ENCODE data around the gene RHOJ.

The RHOJ gene

DNA sequence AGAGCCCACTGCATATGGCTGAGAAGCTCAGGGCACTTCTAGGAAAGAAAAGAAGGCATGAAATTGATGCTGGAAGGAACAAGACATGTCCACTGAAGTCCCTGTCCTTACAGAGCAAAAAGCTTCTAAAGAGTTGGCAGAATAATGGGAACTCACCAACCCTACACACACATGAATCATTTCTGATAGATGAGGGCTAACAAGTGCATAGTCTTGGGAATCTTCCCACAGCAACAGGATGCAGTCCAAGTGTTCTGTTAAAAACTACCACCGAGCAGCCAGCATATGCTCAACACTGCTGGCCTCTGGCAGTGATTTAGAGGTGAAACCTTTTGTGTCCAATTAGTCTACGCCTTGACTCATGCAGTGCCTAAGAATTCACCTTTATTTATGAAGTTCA, 44.8 kb downstream of the RHOJ start:
- WGBS, 2 experiments = 92 to 95% methylated on average over 2 of the region's 2 CpGs
- Histone ChIP-seq H3K4me3 (ENCODE audit: insufficient read depth, low read depth, low read length) (no peak overlapping the region), H3K27ac (ENCODE audit: insufficient read depth, low read depth, low read length, poor library complexity, severe bottlenecking) (no peak overlapping the region), H3K9me3 (ENCODE audit: control insufficient read depth, low read length) (no peaks in the 10 kb centered on the region), H3K4me1 (ENCODE audit: control insufficient read depth, insufficient read depth, low read length) (no peaks in the 10 kb centered on the region), H3K36me3 (ENCODE audit: control insufficient read depth, insufficient read depth, low read length) (no peaks in the 10 kb centered on the region), H3K27me3 (ENCODE audit: control insufficient read depth, insufficient read depth, low read length, poor library complexity, severe bottlenecking) (no peaks in the 10 kb centered on the region)

DNA sequence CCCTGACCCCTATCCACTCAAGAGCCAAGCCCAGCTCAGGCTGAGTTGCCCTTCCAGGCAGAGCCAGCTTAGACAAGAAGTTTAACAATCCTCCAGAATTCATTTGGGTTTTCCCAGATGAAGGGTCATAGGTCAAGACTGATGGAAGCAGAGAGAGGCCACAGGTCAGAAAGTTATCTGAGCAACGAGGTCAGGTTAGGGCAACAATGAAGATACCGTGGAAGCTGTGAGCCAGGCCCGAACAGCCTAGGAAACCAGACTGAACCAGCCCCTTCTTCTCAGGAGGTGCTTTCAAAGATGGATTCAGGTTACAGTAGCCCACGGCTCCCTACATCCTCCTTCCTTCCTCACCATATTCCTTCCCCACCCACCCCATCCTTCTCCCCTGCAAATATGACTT, 53.1 kb downstream of the RHOJ start:
- Histone ChIP-seq H3K36me3 (ENCODE audit: control insufficient read depth, insufficient read depth, low read length) (no peaks in the 10 kb centered on the region), H3K4me1 (ENCODE audit: control insufficient read depth, insufficient read depth, low read length) (no peaks in the 10 kb centered on the region), H3K4me3 (ENCODE audit: insufficient read depth, low read depth, low read length) (no peak overlapping the region), H3K27me3 (ENCODE audit: control insufficient read depth, insufficient read depth, low read length, poor library complexity, severe bottlenecking) (no peaks in the 10 kb centered on the region), H3K27ac (ENCODE audit: insufficient read depth, low read depth, low read length, poor library complexity, severe bottlenecking) (no peak overlapping the region), H3K9me3 (ENCODE audit: control insufficient read depth, low read length) (no peaks in the 10 kb centered on the region)
- 78 to 83% methylated on average over 4 of the region's 4 CpGs for WGBS, 2 experiments

DNA sequence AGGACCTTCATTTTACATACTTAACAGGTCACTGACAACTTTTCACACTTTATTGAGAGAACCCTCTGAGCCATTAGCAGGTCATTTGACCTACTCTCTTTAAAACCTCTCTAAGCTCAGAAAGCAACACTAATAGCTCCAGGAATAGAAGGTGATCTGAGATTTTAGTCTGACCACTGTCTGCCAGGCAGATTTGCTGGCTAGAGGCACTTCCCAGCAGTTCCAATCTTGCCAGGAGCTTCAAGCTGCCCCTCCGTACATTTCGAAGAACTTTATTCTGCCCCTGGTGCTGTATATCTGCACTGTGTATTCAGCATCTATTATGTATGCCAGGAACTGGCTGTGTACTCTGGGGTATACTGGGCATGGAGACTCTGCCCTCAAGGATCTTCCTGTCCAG, 58.2 kb downstream of the RHOJ start:
- 95 to 98% methylated on average over 2 of the region's 2 CpGs for WGBS, 2 experiments
- Histone ChIP-seq H3K4me3 (ENCODE audit: insufficient read depth, low read depth, low read length) (no peak overlapping the region), H3K4me1 (ENCODE audit: control insufficient read depth, insufficient read depth, low read length) (no peaks in the 10 kb centered on the region), H3K9me3 (ENCODE audit: control insufficient read depth, low read length) (no peaks in the 10 kb centered on the region), H3K27ac (ENCODE audit: insufficient read depth, low read depth, low read length, poor library complexity, severe bottlenecking) (no peak overlapping the region), H3K27me3 (ENCODE audit: control insufficient read depth, insufficient read depth, low read length, poor library complexity, severe bottlenecking) (no peaks in the 10 kb centered on the region), H3K36me3 (ENCODE audit: control insufficient read depth, insufficient read depth, low read length) (no peaks in the 10 kb centered on the region)

DNA sequence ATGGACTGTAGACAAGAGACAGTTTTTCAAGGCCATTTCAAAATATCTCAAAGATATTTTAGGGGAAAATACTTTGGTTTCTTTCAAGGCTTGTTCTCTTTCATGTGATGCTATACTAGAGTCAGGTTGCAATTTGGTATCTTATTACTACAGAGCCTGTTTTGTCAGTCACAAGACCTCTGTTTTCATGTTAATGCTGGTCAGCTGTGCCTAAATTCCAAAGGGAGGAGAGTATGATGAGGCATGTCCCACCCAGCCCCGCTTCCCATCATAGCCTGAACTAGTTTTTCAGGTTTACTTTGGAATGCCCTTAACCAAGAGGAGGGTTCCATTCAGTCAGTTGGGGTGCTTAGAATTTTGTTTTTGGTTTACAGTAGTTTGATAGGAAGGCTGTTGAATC, 61.9 kb downstream of the RHOJ start:
- Histone ChIP-seq H3K36me3 (ENCODE audit: control insufficient read depth, insufficient read depth, low read length) (no peaks in the 10 kb centered on the region), H3K4me1 (ENCODE audit: control insufficient read depth, insufficient read depth, low read length) (no peaks in the 10 kb centered on the region), H3K27ac (ENCODE audit: insufficient read depth, low read depth, low read length, poor library complexity, severe bottlenecking) (no peak overlapping the region), H3K27me3 (ENCODE audit: control insufficient read depth, insufficient read depth, low read length, poor library complexity, severe bottlenecking) (no peaks in the 10 kb centered on the region), H3K9me3 (ENCODE audit: control insufficient read depth, low read length) (no peaks in the 10 kb centered on the region), H3K4me3 (ENCODE audit: insufficient read depth, low read depth, low read length) (no peak overlapping the region)
- 86 to 91% methylated on average over 1 of the region's 1 CpG for WGBS, 2 experiments

DNA sequence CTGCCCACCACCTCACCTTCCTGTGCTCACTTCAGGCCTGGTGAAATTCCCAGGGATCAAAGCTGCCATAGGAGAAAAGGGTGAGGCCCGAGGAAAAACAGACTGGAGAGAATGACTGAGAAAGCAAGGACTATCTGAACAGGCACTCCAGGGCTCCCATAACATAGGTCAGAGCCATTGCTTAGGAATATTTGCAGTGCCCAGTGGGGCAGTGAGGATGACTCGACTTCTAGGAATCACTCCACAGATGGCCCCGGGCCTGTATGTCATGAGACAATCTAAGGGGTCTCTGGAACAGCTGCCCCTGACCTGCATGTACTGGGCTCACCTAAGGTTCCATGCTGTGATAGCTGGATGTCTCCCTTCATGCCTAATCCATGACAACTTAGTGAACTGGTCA, 62.9 kb downstream of the RHOJ start:
- no peaks in the 10 kb centered on the region for H3K4me1 ChIP-seq (ENCODE audit: control insufficient read depth, insufficient read depth, low read length)
- H3K27me3 ChIP-seq (ENCODE audit: control insufficient read depth, insufficient read depth, low read length, poor library complexity, severe bottlenecking) = no peaks in the 10 kb centered on the region
- H3K36me3 ChIP-seq (ENCODE audit: control insufficient read depth, insufficient read depth, low read length) = no peaks in the 10 kb centered on the region
- H3K4me3 ChIP-seq (ENCODE audit: insufficient read depth, low read depth, low read length) = no peak overlapping the region
- WGBS, 2 experiments = 92 to 93% methylated on average over 3 of the region's 3 CpGs
- H3K9me3 ChIP-seq (ENCODE audit: control insufficient read depth, low read length) = no peaks in the 10 kb centered on the region
- no peak overlapping the region for H3K27ac ChIP-seq (ENCODE audit: insufficient read depth, low read depth, low read length, poor library complexity, severe bottlenecking)

GRCh38 chr14:63268771-63269170, 64.5 kb downstream of the RHOJ start:
- Histone ChIP-seq H3K36me3 (ENCODE audit: control insufficient read depth, insufficient read depth, low read length) (no peaks in the 10 kb centered on the region), H3K9me3 (ENCODE audit: control insufficient read depth, low read length) (no peaks in the 10 kb centered on the region), H3K4me3 (ENCODE audit: insufficient read depth, low read depth, low read length) (no peak overlapping the region), H3K27ac (ENCODE audit: insufficient read depth, low read depth, low read length, poor library complexity, severe bottlenecking) (no peak overlapping the region), H3K4me1 (ENCODE audit: control insufficient read depth, insufficient read depth, low read length) (no peaks in the 10 kb centered on the region), H3K27me3 (ENCODE audit: control insufficient read depth, insufficient read depth, low read length, poor library complexity, severe bottlenecking) (no peaks in the 10 kb centered on the region)
- 98 to 99% methylated on average over 4 to 5 of the region's 5 CpGs for WGBS, 2 experiments

DNA sequence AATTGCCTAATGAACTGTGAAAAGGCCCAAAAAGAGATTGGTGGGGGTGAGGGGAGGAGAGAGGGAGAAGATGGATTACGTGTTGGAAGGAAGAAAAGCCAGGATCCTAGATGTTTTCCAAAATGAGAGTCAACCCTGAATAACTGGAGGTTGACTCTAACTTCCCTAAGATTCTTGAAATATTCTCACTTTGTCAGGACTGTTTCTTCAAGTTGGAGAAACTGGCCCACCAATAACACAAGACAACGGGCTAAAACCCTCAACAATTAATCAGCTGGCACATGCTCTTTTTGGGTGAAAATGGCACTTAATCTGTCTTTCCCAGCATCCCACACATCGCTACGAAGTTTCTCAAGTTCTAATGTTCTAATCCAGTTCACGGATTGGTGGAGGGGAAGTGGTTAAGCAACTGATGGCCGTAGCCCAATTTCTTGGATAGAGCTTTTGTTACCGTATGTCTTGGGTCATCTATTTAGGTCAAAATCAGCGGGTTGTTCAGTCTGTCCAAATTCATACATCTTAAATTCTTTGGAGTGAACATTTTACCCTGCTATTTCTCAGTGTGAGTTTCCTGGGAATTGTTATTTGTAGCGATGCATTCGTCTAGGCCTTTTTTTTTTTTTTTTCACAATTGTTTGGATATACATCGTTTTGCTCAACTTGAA, 65.5 kb downstream of the RHOJ start:
- WGBS, 2 experiments = 96 to 97% methylated on average over 8 to 11 of the region's 11 CpGs
- H3K4me1 ChIP-seq (ENCODE audit: control insufficient read depth, insufficient read depth, low read length) = no peaks in the 10 kb centered on the region
- no peak overlapping the region for H3K27ac ChIP-seq (ENCODE audit: insufficient read depth, low read depth, low read length, poor library complexity, severe bottlenecking)
- no peaks in the 10 kb centered on the region for H3K36me3 ChIP-seq (ENCODE audit: control insufficient read depth, insufficient read depth, low read length)
- H3K9me3 ChIP-seq (ENCODE audit: control insufficient read depth, low read length) = no peaks in the 10 kb centered on the region
- H3K27me3 ChIP-seq (ENCODE audit: control insufficient read depth, insufficient read depth, low read length, poor library complexity, severe bottlenecking) = no peaks in the 10 kb centered on the region
- H3K4me3 ChIP-seq (ENCODE audit: insufficient read depth, low read depth, low read length) = no peak overlapping the region

DNA sequence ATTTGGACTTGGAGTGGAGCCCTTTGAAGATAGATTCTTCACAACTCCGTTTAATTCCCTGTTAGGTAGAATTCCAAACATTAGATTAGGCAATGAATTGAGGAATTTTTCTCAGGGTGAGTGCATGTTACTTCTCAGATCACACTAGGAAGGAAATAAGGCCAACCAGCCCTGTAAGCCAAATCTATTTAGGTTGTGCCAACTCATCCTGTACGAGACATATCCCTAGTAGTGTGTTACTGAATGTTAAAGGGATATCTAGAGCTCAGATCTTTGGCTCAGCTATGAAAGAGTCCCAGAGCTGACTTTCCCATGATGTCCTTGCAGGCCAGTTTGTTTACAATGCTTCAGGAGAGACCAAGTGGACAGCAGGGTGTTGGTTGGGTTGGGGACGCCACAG, 68.9 kb downstream of the RHOJ start:
- no peak overlapping the region for H3K4me3 ChIP-seq (ENCODE audit: insufficient read depth, low read depth, low read length)
- no peaks in the 10 kb centered on the region for H3K36me3 ChIP-seq (ENCODE audit: control insufficient read depth, insufficient read depth, low read length)
- 95 to 96% methylated on average over 3 of the region's 3 CpGs for WGBS, 2 experiments
- H3K4me1 ChIP-seq (ENCODE audit: control insufficient read depth, insufficient read depth, low read length) = no peaks in the 10 kb centered on the region
- no peaks in the 10 kb centered on the region for H3K27me3 ChIP-seq (ENCODE audit: control insufficient read depth, insufficient read depth, low read length, poor library complexity, severe bottlenecking)
- H3K9me3 ChIP-seq (ENCODE audit: control insufficient read depth, low read length) = no peaks in the 10 kb centered on the region
- no peak overlapping the region for H3K27ac ChIP-seq (ENCODE audit: insufficient read depth, low read depth, low read length, poor library complexity, severe bottlenecking)

DNA sequence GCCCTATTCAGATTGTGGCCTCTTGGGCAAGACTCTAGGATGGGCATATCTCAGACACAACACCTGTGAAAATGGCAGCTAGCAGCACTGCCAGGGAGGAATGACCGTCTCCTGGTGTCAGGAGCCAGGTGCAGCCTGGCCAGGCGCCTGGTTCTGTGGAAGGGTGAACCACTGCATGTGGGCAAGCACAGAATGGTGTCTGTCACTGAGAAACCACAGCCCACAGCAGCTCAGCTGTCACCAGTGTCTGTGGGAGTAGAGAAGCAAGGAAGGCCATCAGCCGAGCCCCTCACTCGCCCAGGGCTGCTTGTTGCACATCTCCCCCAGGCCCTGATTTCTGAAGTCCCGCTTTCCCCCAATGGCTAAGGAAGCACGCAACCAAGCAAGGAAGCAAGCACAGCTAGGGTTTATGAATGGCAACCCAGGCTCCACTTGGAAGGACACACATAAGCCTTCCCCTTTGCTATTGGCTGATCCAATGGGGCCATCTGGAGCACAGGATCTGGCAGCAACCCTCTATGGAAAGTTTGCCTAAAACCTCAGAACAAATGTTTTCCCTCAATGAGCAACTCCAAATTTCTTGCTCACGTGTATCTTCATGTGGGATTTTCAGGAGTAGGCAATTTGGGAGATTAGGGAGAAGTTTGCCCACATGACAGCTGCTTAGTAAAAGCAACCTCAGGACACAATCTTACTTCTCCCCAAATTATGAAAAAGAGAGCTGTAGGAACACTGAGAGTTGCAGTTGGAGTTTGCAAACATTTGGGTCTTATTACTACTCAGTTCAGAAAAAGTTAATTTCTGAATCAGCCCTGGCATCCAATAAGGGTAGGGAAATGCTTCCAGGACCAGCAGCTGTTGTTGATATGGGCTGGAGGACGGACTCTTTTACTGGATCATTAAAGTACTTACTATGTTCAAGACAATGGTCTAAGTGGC, 69.7 kb downstream of the RHOJ start:
- no peaks in the 10 kb centered on the region for H3K27me3 ChIP-seq (ENCODE audit: control insufficient read depth, insufficient read depth, low read length, poor library complexity, severe bottlenecking)
- 93 to 95% methylated on average over 8 of the region's 8 CpGs for WGBS, 2 experiments
- H3K36me3 ChIP-seq (ENCODE audit: control insufficient read depth, insufficient read depth, low read length) = no peaks in the 10 kb centered on the region
- no peaks in the 10 kb centered on the region for H3K4me1 ChIP-seq (ENCODE audit: control insufficient read depth, insufficient read depth, low read length)
- no peaks in the 10 kb centered on the region for H3K9me3 ChIP-seq (ENCODE audit: control insufficient read depth, low read length)
- no peak overlapping the region for H3K4me3 ChIP-seq (ENCODE audit: insufficient read depth, low read depth, low read length)
- no peak overlapping the region for H3K27ac ChIP-seq (ENCODE audit: insufficient read depth, low read depth, low read length, poor library complexity, severe bottlenecking)

DNA sequence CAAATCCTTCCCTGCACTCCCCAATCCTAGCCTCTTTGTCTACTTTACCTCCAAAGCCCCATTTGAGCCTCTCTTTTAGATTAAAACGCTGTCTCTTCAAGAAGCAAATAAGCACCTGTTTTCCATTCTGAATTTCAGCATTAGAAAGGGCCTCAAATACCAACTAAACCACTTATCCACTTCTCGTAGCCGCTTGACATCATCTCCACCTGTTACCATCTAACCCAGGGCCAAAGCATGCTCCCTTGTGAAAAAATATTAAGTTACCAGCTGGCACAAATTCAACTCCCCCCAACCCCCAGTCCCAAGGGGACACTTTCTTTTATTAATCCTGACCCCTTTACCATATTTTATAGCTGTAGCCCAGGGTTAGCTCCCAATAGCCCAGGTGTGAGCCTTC, 71.4 kb downstream of the RHOJ start:
- H3K4me3 ChIP-seq (ENCODE audit: insufficient read depth, low read depth, low read length) = no peak overlapping the region
- H3K27ac ChIP-seq (ENCODE audit: insufficient read depth, low read depth, low read length, poor library complexity, severe bottlenecking) = no peak overlapping the region
- 89 to 90% methylated on average over 3 of the region's 3 CpGs for WGBS, 2 experiments
- H3K27me3 ChIP-seq (ENCODE audit: control insufficient read depth, insufficient read depth, low read length, poor library complexity, severe bottlenecking) = no peaks in the 10 kb centered on the region
- no peaks in the 10 kb centered on the region for H3K9me3 ChIP-seq (ENCODE audit: control insufficient read depth, low read length)
- no peaks in the 10 kb centered on the region for H3K36me3 ChIP-seq (ENCODE audit: control insufficient read depth, insufficient read depth, low read length)
- H3K4me1 ChIP-seq (ENCODE audit: control insufficient read depth, insufficient read depth, low read length) = no peaks in the 10 kb centered on the region
